MM.1S (cell line): ENCODE measurements around the gene PLD6.

Experiments used
- DNase-seq: peaks from one replicate; pipeline ENCODE4 v3.0.0-alpha.2; 2015
- H2AFZ ChIP-seq: fragments of 300-600 bp; sonication (generic); 2 replicates; pipeline ENCODE4 v1.6.0; 2016; ENCODE audit warnings: antibody characterized with exemption, low read length
- H3F3A ChIP-seq: fragments of 300-600 bp; sonication (generic); 2 replicates; pipeline ENCODE4 v1.6.1; 2016; ENCODE audit warnings: mild to moderate bottlenecking, antibody characterized with exemption, low read length, moderate library complexity, mixed read lengths; ENCODE audit not compliant: insufficient read depth
- H3K27ac ChIP-seq: fragments of 300-600 bp; sonication (generic); 2 replicates; pipeline ENCODE4 v1.5.1; 2016; ENCODE audit warnings: mild to moderate bottlenecking, low read length
- H3K27me3 ChIP-seq: fragments of 300-600 bp; sonication (generic); replicated peaks from 2 replicates; pipeline ENCODE4 v1.6.0; 2016; ENCODE audit warnings: low read length; ENCODE audit not compliant: insufficient read depth
- H3K36me3 ChIP-seq: fragments of 300-600 bp; sonication (generic); replicated peaks from 2 replicates; pipeline ENCODE4 v1.6.1; 2016; ENCODE audit warnings: mild to moderate bottlenecking, low read length, mixed read lengths; ENCODE audit not compliant: insufficient read depth
- H3K4me1 ChIP-seq: fragments of 300-600 bp; sonication (generic); 2 replicates; pipeline ENCODE4 v1.6.1; 2016; ENCODE audit warnings: low read length, mixed read lengths
- H3K4me2 ChIP-seq: fragments of 300-600 bp; sonication (generic); 2 replicates; pipeline ENCODE4 v1.6.0; 2016; ENCODE audit warnings: low read depth, low read length
- H3K4me3 ChIP-seq: fragments of 300-600 bp; sonication (generic); 2 replicates; pipeline ENCODE4 v1.5.1; 2016; ENCODE audit warnings: low read length, mixed read lengths
- H3K79me2 ChIP-seq: fragments of 300-600 bp; sonication (generic); 2 replicates; pipeline ENCODE4 v1.6.1; 2016; ENCODE audit warnings: mixed run types, low read length, mixed read lengths
- H3K9ac ChIP-seq: fragments of 300-600 bp; sonication (generic); 2 replicates; pipeline ENCODE4 v1.6.1; 2016; ENCODE audit warnings: low read length, mixed read lengths
- H3K9me2 ChIP-seq: fragments of 300-600 bp; sonication (generic); replicated peaks from 2 replicates; pipeline ENCODE4 v1.6.1; 2016; ENCODE audit warnings: mild to moderate bottlenecking, low read length, mixed read lengths; ENCODE audit not compliant: insufficient read depth
- H3K9me3 ChIP-seq: fragments of 300-600 bp; sonication (generic); replicated peaks from 2 replicates; pipeline ENCODE4 v1.6.1; 2016; ENCODE audit warnings: mild to moderate bottlenecking, low read length, mixed read lengths; ENCODE audit not compliant: insufficient read depth
- H4K20me1 ChIP-seq: fragments of 300-600 bp; sonication (generic); 2 replicates; pipeline ENCODE4 v1.6.1; 2016; ENCODE audit warnings: mild to moderate bottlenecking, low read length, moderate library complexity, mixed read lengths; ENCODE audit not compliant: insufficient read depth
- EZH2 ChIP-seq: fragments of 300-600 bp; sonication (generic); optimal IDR thresholded peaks from 2 replicates; pipeline ENCODE3; 2017; ENCODE audit warnings: low read depth, mild to moderate bottlenecking, antibody characterized with exemption, low read length, mixed read lengths
- EZH2phosphoT487 ChIP-seq: fragments of 300-600 bp; sonication (generic); IDR thresholded peaks from 2 replicates; pipeline ENCODE4 v1.6.1; 2018; ENCODE audit warnings: antibody characterized with exemption, low read length
- TF ChIP-seq, protein P1 (sequence below): fragments of 300-600 bp; sonication (generic); IDR thresholded peaks from 2 replicates; pipeline ENCODE4 v1.5.1; 2016; ENCODE audit warnings: antibody characterized with exemption, low read length, mixed read lengths

Gene PLD6

DNA sequence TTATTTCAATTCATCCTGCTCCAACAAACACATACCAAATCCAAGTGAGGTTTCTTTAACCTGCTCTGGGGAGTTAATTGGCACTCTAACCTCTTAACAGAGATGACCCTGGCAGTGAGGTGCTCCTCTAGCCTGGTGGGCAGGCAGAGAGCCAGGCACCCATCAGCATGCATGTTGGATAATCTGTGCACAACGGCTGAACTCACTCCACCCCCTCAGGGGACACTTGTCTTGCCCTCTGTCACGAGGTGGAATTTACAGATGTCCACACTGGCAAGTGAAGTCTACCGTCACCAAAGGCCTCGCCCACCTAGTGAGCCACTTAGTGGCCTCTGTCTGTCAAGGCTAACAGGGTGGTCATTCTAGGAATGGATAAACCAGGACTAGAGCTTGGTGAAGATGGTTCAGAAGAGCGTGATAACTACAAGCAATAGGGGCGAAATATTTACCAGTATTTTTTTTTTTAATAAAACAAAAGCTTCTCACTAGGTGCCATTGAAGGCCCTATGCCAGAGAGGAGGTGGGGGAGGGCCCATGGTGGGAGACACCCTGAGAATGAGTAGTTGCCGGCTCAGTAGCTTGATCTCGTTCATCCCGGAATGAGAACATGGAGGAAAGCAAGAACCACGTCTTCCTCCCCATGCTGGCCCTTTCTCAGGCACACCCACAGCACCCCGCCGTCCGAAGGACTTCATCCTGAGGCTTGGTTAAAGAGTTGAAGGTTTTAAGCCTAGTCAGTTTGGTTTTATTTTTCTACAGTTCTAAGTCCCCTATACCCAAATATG is 25.2 kb downstream of the PLD6 start:
- no peaks in the 10 kb centered on the region for H3F3A ChIP-seq
- TF ChIP-seq EZH2phosphoT487 (no peak), EZH2 (no peak)
- TF ChIP-seq, protein P1, sequence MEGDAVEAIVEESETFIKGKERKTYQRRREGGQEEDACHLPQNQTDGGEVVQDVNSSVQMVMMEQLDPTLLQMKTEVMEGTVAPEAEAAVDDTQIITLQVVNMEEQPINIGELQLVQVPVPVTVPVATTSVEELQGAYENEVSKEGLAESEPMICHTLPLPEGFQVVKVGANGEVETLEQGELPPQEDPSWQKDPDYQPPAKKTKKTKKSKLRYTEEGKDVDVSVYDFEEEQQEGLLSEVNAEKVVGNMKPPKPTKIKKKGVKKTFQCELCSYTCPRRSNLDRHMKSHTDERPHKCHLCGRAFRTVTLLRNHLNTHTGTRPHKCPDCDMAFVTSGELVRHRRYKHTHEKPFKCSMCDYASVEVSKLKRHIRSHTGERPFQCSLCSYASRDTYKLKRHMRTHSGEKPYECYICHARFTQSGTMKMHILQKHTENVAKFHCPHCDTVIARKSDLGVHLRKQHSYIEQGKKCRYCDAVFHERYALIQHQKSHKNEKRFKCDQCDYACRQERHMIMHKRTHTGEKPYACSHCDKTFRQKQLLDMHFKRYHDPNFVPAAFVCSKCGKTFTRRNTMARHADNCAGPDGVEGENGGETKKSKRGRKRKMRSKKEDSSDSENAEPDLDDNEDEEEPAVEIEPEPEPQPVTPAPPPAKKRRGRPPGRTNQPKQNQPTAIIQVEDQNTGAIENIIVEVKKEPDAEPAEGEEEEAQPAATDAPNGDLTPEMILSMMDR, result no peak
- H4K20me1 ChIP-seq, result no peaks in the 10 kb centered on the region
- no peaks in the 10 kb centered on the region for H3K9me2 ChIP-seq
- no peak overlapping the region for H3K27ac ChIP-seq
- no peaks in the 10 kb centered on the region for H3K4me1 ChIP-seq
- no peak overlapping the region for H3K4me2 ChIP-seq
- H3K4me3 ChIP-seq, result no peak overlapping the region
- no peaks in the 10 kb centered on the region for H3K9me3 ChIP-seq
- no peak overlapping the region for H2AFZ ChIP-seq
- H3K36me3 ChIP-seq, result 0 out of 2 replicates have a peak, but pooled peaks cover 2% of the 10 kb centered on the region
- H3K79me2 ChIP-seq, result no peaks in the 10 kb centered on the region
- no peak overlapping the region for H3K9ac ChIP-seq
- no peak for DNase-seq
- no peaks in the 10 kb centered on the region for H3K27me3 ChIP-seq

DNA sequence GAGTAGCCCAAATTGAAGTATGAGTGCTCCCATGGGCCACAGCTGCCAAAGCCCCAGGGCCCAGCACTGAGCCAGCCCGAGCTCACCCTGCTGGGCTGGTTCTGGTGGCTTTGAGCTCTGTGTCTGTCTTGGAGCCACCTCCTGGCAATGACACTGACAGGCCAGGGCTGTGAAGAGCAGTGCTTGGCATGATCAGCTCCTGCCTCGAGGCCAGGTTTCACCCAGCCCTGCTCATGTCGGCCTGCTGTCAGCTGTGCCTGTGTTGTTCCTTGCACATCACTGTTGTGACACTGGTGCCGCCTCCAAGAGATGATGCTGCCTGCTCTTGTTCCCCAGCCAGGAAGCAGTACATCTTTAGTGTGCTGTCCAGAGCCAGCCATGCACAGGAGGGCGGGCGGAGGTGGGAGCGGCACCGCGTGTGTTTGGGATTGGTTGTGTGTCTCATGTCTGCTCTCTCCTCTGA is 26.0 kb downstream of the PLD6 start:
- no peaks in the 10 kb centered on the region for H3K9me3 ChIP-seq
- 0 out of 2 replicates have a peak, but pooled peaks cover 2% of the 10 kb centered on the region for H3K36me3 ChIP-seq
- H3K9me2 ChIP-seq, result no peaks in the 10 kb centered on the region
- no peaks in the 10 kb centered on the region for H3F3A ChIP-seq
- H3K4me3 ChIP-seq, result no peak overlapping the region
- no peak overlapping the region for H3K4me2 ChIP-seq
- no peaks in the 10 kb centered on the region for H4K20me1 ChIP-seq
- H3K79me2 ChIP-seq, result no peaks in the 10 kb centered on the region
- H3K9ac ChIP-seq, result no peak overlapping the region
- no peak for DNase-seq
- H2AFZ ChIP-seq, result no peak overlapping the region
- TF ChIP-seq, protein P1, result no peak
- TF ChIP-seq EZH2phosphoT487, result no peak
- TF ChIP-seq EZH2, result no peak
- no peaks in the 10 kb centered on the region for H3K27me3 ChIP-seq
- no peaks in the 10 kb centered on the region for H3K4me1 ChIP-seq
- no peak overlapping the region for H3K27ac ChIP-seq

DNA sequence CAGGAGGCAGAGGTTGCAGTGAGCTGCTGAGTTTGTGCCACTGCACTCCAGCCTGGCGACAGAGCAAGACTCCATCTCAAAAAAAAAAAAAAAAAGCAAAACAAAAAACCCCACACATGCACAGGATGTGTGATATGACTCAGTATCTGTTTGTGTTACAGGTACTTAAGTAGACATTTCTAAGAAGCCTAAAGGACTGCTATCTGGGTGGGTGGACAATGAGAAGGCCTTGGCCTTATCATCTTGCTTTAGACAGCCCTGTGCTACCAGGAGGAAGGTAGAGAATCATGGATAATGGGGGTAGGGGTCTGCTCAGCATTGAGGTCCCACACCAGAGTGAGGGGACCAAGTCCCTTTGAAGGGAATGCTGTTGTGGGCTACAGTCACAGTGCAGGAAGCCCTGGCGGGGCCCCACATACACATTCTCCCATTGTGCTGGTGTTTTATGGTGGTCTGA is 26.7 kb downstream of the PLD6 start:
- Histone ChIP-seq H4K20me1 (no peaks in the 10 kb centered on the region), H3K9me2 (no peaks in the 10 kb centered on the region)

More for the DNA sequence above, 26.7 kb downstream of the PLD6 start:
- Histone ChIP-seq H3K79me2 (no peaks in the 10 kb centered on the region), H3K9me3 (no peaks in the 10 kb centered on the region), H3K4me2 (no peak overlapping the region), H3K4me3 (no peak overlapping the region), H3K27me3 (no peaks in the 10 kb centered on the region), H3K36me3 (0 out of 2 replicates have a peak, but pooled peaks cover 2% of the 10 kb centered on the region), H3F3A (no peaks in the 10 kb centered on the region), H3K4me1 (no peaks in the 10 kb centered on the region), H3K9ac (no peak overlapping the region), H3K27ac (no peak overlapping the region), H2AFZ (no peak overlapping the region)
- no peak for DNase-seq
- TF ChIP-seq EZH2, result no peak
- TF ChIP-seq, protein P1, result no peak
- no peak for TF ChIP-seq EZH2phosphoT487
